T1000 (cell line): ENCODE results near the gene SBF1.
"Not testable (repeated sequence)": the region's sequence is repeated elsewhere in the genome, so short reads cannot be mapped to it uniquely, and the experiment has no call there.

Experiments used
- DNase-seq: peaks from one replicate; lab custom pipeline; 2025; ENCODE audit warnings: mixed read lengths; lab: John Stamatoyannopoulos, UW

Gene SBF1

GRCh38 chr22:50445071-50445879 is 29.6 kb downstream of the SBF1 start:
- DNase-seq: no peak

GRCh38 chr22:50444663-50445062 is 30.2 kb downstream of the SBF1 start:
- DNase-seq: no peak

DNA sequence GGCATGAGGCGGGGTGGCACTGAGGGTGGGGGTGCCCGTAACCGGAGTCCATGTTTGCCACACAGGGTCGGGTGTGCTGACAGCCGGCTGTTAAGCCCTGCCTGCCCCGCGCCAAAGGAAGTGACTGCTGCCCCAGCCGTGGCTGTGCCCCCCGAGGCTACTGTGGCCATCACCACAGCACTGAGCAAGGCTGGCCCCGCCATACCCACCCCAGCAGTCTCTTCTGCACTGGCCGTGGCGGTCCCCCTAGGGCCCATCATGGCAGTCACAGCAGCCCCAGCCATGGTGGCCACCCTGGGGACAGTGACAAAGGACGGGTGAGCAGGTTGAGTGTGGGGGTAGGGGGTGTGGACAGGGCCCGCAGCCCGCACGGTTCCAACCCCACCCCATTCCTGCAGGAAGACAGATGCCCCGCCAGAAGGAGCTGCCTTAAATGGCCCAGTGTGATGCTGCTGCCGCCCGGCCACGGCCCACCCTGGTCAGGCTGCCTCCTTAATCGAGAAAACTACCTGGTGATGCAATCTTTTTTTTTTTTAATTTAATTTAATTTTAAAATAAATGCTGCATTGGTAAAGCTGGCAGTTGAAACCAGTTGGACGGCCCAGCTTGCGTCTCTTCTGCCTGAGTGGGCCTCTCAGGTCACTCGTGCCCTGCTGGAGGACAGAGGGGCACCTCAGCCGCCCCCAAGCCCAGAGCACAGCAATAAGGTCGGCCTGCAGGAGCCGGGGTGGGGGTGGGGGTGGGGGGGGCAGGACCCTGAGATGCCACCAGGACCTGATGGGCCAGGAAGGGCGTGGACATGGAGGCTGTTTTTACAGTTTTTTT is 30.8 kb downstream of the SBF1 start:
- no peak for DNase-seq

DNA sequence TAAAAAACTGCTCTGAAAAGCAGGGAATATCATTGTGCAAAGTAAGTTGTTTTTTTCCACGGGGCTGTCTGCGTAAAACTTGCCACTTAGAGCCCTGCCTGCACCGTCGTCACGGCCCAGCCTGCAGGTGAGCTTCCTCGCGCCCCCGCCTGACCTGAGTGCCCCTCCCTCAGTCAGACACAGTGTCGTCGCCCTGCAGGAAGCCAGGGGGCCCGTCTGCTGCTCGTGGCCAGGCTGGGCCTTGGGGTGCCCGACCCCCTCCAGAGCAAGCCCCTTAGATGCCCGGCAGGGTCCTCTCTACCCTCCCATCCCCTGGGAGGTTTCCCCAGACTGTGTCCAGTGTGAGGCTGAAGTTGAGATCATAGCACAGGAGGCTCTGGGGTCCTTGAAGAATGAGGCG is 31.6 kb downstream of the SBF1 start:
- DNase-seq: no peak

DNA sequence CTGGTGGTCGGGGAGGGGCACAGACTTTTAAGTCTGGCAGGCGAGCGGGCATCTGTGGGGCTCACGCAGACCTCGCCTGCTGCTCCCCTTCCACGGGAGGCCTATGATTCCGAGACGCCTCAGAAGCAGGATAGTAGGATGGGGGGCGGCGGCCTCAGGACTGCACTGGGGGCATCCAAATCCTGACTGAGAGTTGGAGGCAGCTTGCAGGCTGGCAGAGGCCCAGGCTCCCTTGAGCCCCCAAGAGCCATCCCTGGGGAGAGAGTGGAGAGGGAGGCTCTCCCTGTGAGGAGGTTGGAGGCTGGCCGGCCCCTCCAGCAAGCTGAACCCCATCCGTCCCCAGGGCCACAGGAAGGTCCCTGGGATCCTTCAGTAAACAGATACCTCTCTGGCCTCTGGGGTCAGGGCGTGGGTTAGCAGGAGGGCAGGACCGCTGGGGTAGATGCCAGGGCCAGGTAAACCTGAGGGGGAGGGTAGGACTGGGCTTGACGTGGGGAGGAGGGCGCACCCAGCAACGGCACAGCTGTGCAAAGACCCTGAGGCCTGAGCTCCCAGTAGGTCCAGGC is 33.3 kb downstream of the SBF1 start:
- DNase-seq: no peak

GRCh38 chr22:50440544-50441249 is 34.1 kb downstream of the SBF1 start:
- DNase-seq: no peak

DNA sequence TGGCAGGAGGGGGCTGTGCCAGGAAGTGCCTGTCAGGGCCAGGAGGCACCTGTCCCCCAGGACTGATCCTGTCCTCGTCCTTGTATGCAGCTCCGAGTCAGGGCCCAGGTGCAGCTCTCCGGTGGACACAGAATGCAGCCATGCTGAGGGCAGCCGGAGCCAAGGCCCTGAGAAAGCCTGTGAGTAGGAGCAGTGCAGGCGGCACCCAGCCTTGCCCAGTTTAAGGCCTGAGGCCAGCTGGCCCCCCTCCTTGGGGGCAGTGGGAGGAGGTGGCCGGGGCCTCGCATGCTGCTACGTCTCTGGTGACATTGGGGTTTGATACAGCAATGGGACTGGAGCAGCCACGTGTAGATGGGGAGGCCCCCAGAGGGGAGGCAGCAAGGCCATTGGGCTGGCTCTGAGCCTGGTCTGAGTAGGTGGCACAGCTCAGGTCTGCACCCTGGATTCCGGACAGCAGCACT is 34.9 kb downstream of the SBF1 start:
- DNase-seq: no peak

GRCh38 chr22:50439314-50439870 is 35.4 kb downstream of the SBF1 start:
- DNase-seq: no peak

DNA sequence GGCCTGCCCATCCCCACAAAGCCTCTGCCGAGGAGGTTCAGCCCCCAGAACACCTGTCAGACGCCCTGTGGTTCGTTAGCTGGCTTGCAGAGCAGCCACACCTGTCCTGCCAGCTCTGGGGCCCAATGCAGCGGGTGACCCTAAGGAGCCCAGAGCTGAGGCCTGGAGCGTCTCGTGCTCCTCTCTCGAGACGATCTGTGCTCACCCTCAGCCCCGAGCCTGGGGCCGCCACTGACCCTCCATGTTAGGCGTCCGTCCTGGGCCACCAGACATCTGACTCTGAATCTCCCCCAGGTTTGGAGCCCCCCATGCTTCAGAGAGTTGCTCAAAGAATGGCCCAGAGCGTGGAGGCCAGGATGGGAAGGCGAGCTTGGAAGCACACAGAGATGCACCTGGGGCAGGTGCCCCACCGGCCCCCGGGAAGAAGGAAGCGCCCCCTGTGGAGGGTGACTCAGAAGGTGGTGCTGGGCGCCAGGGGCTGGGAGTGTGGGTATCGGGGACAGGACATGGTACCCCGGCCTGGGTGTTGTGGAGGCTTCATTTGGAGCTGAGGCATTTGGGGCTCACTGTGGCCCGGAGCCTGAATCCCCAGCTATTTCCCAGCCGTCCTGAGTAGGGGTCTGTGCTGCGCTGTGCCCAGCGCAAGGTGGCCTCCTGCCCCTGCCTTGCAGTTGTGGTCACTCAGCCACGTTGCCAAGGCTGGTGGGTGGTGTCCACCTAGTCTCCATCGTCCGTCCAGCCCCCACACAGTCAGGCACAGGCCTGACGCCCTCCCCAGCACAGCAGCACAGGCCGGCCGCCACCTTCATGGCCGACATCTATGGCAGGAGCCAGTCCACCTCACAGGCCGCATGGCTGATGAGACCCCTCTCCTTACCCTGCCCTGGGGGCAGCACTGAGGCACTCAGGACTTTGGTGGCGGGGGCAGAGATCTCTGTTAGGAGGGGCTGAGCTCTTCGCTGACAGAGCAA is 36.2 kb downstream of the SBF1 start:
- DNase-seq: no peak

- no peak for DNase-seq
These were observed 37.1 kb downstream of the SBF1 start for GRCh38 chr22:50437511-50438304.

DNA sequence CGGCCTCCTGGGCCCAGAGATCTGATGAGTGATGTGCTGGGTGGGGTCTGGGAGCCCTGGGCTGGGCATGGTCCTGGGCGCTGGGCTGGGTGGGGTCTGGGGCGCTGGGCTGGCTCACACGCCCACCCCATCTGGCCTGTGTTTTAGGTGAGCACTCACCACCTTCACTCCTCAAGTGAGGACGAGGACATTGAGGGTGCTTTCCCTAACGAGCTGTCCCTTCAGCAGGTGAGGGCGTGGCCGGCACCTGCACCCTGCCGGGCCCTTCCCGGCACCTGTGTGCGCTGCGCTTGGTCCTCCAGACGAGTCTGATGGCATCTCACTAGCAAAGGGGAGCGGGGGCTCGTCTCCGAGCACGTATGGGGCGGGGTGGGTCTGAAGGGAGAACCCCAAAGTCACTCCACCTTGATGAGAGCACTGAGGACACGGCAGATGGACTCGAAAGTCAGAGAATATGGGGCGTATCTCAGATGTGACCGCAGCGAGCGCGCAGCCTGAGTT is 37.9 kb downstream of the SBF1 start:
- DNase-seq: no peak

- no peak for DNase-seq
These were observed 38.6 kb downstream of the SBF1 start for GRCh38 chr22:50436015-50436830.

DNA sequence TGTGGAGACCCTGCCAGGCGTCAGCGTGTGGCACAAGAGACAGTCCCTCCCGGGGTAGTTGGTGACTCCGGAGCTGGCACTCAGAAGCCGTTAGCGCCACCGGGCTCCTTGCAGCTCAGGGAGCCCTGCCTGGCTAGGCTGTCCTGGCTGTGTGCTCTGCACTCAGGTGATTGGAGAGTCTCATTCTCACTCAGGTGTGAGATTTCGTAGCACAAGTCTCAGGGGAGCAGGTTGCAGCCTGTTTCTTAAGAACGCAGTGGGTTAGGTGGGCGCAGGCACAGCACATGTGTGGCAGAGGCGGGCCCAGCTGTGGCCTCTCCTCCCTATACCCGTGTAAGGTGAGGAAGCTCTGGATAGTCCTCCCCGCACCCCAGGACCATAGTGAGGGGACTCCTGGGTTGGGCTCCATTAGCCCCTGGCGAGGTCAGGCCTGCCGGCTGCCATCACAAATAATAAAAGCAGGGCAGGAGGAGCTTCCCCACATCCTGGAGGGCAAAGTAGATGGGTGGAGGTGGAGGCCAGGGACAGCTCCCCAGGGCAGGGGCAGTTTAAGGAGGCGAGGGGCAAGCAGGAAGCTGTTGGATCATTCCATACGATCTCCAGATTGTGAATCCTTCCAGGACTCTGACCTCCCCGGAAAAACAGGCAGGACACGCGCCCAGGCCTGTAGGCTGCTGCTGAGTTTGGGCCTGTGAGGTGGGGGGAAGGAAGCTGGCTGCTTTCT is 39.4 kb downstream of the SBF1 start:
- no peak for DNase-seq

DNA sequence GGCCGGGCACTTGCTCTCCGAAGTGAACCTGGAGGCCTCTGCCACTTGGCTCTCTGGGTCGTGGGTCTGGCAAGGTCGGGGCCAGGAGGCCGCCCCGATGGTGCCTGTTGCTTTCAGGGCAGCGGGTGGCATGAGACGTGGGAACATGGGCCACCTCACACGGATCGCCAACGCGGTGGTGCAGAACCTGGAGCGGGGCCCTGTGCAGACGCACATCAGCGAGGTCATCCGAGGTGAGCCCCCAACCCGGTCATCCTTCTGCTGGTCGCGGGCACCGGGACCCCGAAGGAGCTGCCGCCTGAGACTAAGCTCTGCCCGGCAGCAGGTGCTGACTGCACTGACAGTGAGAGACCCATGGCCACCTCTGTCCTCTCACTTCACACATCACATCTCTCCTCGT is 40.0 kb downstream of the SBF1 start:
- DNase-seq: no peak

DNA sequence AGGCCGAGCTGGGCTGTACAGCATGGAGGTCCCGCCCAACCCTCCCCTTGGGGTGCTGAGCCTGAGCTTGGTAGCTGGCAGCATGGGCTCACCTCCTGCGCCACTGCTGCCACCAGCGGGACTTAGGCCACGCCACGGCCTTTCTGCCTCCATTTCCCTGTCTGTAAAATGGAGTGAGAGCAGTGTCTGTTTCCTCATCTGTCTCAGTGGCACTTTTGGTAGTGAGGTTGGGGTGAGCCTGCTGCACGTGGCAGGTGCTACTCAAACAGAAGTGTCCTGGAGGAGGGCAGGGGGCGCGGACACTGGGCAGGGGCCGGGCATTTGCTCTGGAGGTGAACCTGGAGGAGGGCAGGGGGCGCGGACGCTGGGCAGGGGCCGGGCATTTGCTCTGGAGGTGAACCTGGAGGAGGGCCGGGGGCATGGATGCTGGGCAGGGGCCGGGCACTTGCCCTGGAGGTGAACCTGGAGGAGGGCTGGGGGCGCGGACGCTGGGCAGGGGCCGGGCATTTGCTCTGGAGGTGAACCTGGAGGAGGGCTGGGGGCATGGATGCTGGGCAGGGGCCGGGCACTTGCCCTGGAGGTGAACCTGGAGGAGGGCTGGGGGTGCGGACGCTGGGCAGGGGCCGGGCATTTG is 41.8 kb downstream of the SBF1 start:
- not testable (repeated sequence) for DNase-seq

DNA sequence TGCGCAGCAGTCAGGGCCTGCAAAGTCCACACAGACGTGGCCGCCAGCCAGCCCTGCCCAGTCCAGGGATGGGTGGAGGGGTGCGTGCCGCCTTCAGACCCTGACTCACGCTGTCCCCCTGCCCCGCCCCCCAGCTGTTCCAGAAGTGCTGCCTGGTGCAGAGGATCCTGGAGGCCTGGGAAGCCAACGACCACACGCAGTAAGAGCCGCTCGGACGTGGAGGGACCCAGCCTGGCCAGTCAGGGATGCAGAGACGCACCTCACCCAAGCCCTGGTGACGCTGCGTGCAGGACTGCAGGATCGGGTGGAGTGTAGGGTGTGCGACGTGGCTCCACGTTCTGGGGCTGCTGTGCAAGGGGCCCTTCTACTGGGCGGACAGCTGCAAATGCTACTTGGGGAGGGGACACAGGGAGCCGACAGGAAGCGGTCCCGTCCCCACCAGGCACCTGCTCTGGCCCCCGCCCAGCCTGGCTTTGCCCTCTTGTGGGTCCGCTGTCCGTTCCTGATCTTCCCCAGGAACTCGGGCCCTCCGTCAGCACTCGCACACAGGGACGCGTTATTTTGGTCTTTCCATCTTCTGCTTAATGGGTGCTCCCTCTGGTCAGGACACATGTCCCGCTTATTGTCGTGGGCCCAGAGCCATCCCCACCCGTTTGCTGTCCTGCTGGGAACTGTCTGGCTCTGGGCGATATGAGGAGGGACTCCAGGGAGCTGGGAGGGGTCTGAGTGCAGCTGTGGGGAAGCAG is 42.5 kb downstream of the SBF1 start:
- no peak for DNase-seq
